Measurements from ENCODE around the gene VSIR. TPM values are rescaled to one million over a fixed set of nuclear protein-coding genes. Genes with fewer than 3 reads are reported as not detected.

Gene VSIR
- total and polyA plus RNA-seq, 2 experiments from 2014 or later: 81.6 to 153 TPM

DNA sequence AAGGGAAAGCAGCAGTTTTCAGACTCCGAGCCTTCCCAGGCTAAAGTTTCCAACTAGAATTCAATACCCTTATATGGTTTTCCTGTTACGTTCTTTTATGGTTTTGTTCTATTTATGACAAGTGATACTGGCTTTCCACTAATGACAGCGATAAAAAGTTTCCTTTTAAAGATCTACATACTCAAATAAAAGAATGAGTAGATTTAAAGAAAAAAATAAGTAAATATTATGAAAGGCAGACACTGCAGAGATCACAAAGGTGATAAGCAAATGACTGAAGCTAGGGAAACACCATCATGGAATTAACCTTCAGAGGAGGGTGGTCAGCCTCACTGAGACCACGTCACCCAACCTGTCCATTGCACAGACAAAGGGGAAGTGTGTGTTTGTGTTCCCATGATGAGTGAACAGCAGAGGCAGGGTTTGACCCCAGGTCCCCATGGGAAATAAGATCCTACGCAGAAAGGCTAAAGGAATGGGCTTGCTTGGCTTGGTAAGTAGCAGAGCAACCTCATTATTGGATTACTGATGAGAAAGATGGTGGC lies 4.0 kb downstream of the VSIR start:
- WGBS, 2 experiments (ENCODE audit: low coverage in 1 of 2, low lambda C conversion rate in 2 of 2, missing lambda C conversion rate in 2 of 2): 32 to 35% methylated on average over 5 of the region's 5 CpGs
- DNase-seq: peak; percentile 58
- H3K9me2 ChIP-seq (ENCODE audit: insufficient read depth): no peaks in the 10 kb centered on the region
- H3K9me3 ChIP-seq (ENCODE audit: low read depth): no peaks in the 10 kb centered on the region
- peak overlapping the region; percentile 85 for H3K4me2 ChIP-seq (ENCODE audit: unreplicated experiment)
- H3K79me2 ChIP-seq (ENCODE audit: insufficient read depth): peaks cover 35% of the 10 kb centered on the region; the same call in 1 of the 2 replicates
- peak overlapping the region; percentile 19; the same call in 1 of the 2 replicates for H2AFZ ChIP-seq
- peaks cover 39% of the 10 kb centered on the region for H3F3A ChIP-seq (ENCODE audit: insufficient read depth)
- peaks cover 73% of the 10 kb centered on the region for H3K4me1 ChIP-seq (ENCODE audit: insufficient read depth)
- no peaks in the 10 kb centered on the region for H3K27me3 ChIP-seq (replicated peaks; ENCODE audit: insufficient read depth)
- H3K9ac ChIP-seq: peak overlapping the region; percentile 78
- in situ Hi-C loops (cut with MboI): no loop called here
- no peaks in the 10 kb centered on the region for H3K36me3 ChIP-seq (ENCODE audit: low read depth)
- no peaks in the 10 kb centered on the region for H4K20me1 ChIP-seq (ENCODE audit: insufficient read depth)
- TF ChIP-seq EZH2phosphoT487 (IDR thresholded peaks at IDR 0.05; ENCODE audit: insufficient read depth, low read depth) (no peak), EZH2 (IDR thresholded peaks at IDR 0.05; ENCODE audit: insufficient read depth, poor library complexity, severe bottlenecking) (no peak)
- H3K27ac ChIP-seq: peak overlapping the region; percentile 98
- peak overlapping the region; percentile 60 for H3K4me3 ChIP-seq

GRCh38 chr10:71767420-71768035 lies 5.8 kb downstream of the VSIR start:
- H4K20me1 ChIP-seq (ENCODE audit: insufficient read depth): no peaks in the 10 kb centered on the region
- no peak for TF ChIP-seq EZH2phosphoT487 (IDR thresholded peaks at IDR 0.05; ENCODE audit: insufficient read depth, low read depth)
- TF ChIP-seq EZH2 (IDR thresholded peaks at IDR 0.05; ENCODE audit: insufficient read depth, poor library complexity, severe bottlenecking): no peak
- no peaks in the 10 kb centered on the region for H3K9me2 ChIP-seq (ENCODE audit: insufficient read depth)
- no peaks in the 10 kb centered on the region for H3K27me3 ChIP-seq (replicated peaks; ENCODE audit: insufficient read depth)
- H3K79me2 ChIP-seq (ENCODE audit: insufficient read depth): peaks cover 32% of the 10 kb centered on the region; the same call in 1 of the 2 replicates
- H3K4me3 ChIP-seq: peak overlapping the region; percentile 23; the same call in 1 of the 2 replicates
- WGBS, 2 experiments (ENCODE audit: low coverage in 1 of 2, low lambda C conversion rate in 2 of 2, missing lambda C conversion rate in 2 of 2): 21% methylated on average over 10 of the region's 10 CpGs
- peak overlapping the region; percentile 70 for H3K4me2 ChIP-seq (ENCODE audit: unreplicated experiment)
- H2AFZ ChIP-seq: no peak overlapping the region
- peaks cover 57% of the 10 kb centered on the region for H3F3A ChIP-seq (ENCODE audit: insufficient read depth)
- peak overlapping the region; percentile 98 for H3K27ac ChIP-seq
- no peaks in the 10 kb centered on the region for H3K9me3 ChIP-seq (ENCODE audit: low read depth)
- in situ Hi-C loops (cut with MboI): no loop called here
- peak; percentile 54 for DNase-seq
- H3K36me3 ChIP-seq (ENCODE audit: low read depth): no peaks in the 10 kb centered on the region
- H3K9ac ChIP-seq: peak overlapping the region; percentile 80
- peaks cover 89% of the 10 kb centered on the region for H3K4me1 ChIP-seq (ENCODE audit: insufficient read depth)

DNA sequence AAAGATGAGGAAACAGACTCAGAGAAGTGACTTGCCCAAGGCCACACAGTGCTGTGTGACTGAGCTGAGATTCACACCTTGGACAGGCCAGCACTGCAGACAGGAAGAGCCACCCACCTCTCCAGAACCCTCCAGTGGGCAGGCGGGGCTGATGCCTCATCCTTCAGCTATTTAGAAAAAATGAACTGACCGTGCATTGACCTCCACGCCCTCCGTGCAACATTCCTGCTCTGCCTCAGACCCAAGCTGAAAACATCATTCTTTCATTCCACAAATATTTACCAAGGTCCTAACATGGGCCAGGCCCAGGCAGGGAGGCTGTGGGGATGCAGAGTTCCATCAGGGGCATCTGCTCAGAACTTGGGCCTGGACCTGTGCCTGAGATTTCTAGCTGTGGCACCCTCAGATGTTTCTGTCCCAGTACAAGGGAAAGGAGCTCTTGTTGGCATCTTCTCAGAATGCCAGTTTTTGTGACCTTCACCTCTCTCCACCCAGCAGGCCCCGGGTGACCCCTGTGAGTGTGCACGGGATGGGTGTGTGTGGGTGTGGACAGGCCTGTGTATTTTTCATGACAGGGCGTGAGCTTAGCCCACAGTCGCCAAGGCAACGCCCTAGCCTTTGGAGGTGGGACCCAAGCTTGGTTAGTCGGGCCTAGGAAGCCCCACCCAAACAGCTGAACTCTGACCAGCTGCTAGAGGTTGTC lies 6.5 kb downstream of the VSIR start:
- TF ChIP-seq EZH2phosphoT487 (IDR thresholded peaks at IDR 0.05; ENCODE audit: insufficient read depth, low read depth) (no peak), EZH2 (IDR thresholded peaks at IDR 0.05; ENCODE audit: insufficient read depth, poor library complexity, severe bottlenecking) (no peak)
- Histone ChIP-seq H3K79me2 (ENCODE audit: insufficient read depth) (peaks cover 27% of the 10 kb centered on the region; the same call in 1 of the 2 replicates), H4K20me1 (ENCODE audit: insufficient read depth) (no peaks in the 10 kb centered on the region), H3K9me2 (ENCODE audit: insufficient read depth) (no peaks in the 10 kb centered on the region), H3K27me3 (replicated peaks; ENCODE audit: insufficient read depth) (no peaks in the 10 kb centered on the region), H3K4me1 (ENCODE audit: insufficient read depth) (peaks cover 87% of the 10 kb centered on the region), H3K9me3 (ENCODE audit: low read depth) (no peaks in the 10 kb centered on the region), H3K27ac (peak overlapping the region; percentile 98), H2AFZ (no peak overlapping the region), H3K36me3 (ENCODE audit: low read depth) (no peaks in the 10 kb centered on the region), H3F3A (ENCODE audit: insufficient read depth) (peaks cover 58% of the 10 kb centered on the region), H3K4me3 (peak overlapping the region; percentile 23; the same call in 1 of the 2 replicates), H3K9ac (peak overlapping the region; percentile 80), H3K4me2 (ENCODE audit: unreplicated experiment) (peak overlapping the region; percentile 70)
- peak; percentile 96 for DNase-seq
- 0 to 2% methylated on average over 10 of the region's 10 CpGs for WGBS, 2 experiments (ENCODE audit: low coverage in 1 of 2, low lambda C conversion rate in 2 of 2, missing lambda C conversion rate in 2 of 2)
- in situ Hi-C loops (cut with MboI): no loop called here

DNA sequence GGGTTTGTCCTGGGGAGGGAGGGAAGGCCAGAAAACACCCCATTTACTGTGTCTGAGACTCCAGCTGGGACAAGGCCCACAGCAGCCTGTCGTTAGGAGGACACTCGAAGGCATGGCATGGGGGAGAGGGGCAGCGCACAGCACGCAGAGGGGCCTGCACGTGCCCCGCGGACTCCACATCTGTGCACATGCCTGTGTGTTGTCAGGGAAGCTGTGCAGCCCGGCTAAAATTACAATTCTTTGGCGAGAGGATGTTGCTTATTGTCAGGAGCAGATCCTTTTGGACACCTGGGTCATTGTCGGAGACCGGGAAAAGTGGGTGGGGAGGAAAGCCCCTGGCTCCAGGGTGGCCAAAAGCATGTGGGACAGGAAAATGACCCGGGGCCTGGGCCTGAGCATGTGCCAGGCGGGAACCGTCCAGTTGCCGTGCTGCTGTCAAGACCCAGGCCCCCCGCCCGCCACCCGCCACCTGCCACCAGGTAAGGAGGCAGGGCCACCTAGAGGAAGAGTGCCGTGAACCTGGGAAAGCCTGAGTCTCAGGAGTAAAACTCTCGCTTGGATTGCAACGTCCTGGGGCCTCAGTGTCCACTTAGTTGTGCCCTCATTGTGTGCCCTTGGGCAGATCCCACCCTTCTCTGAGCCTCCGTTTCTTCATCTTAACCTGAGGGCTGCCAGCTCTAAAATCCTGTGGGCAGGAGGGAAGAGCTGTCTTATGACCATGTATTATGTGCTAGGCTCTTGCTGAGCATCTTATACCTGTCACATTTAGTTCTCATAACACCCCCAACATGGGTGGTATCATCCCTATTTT lies 7.2 kb downstream of the VSIR start:
- peaks cover 52% of the 10 kb centered on the region for H3F3A ChIP-seq (ENCODE audit: insufficient read depth)
- H3K9me3 ChIP-seq (ENCODE audit: low read depth): no peaks in the 10 kb centered on the region
- TF ChIP-seq EZH2phosphoT487 (IDR thresholded peaks at IDR 0.05; ENCODE audit: insufficient read depth, low read depth): no peak
- TF ChIP-seq EZH2 (IDR thresholded peaks at IDR 0.05; ENCODE audit: insufficient read depth, poor library complexity, severe bottlenecking): no peak
- in situ Hi-C loops (cut with MboI): no loop called here
- no peak overlapping the region for H2AFZ ChIP-seq
- peaks cover 79% of the 10 kb centered on the region for H3K4me1 ChIP-seq (ENCODE audit: insufficient read depth)
- DNase-seq: no peak
- H3K79me2 ChIP-seq (ENCODE audit: insufficient read depth): peaks cover 20% of the 10 kb centered on the region; the same call in 1 of the 2 replicates
- H3K27ac ChIP-seq: peak overlapping the region; percentile 98
- H3K36me3 ChIP-seq (ENCODE audit: low read depth): no peaks in the 10 kb centered on the region
- peak overlapping the region; percentile 10 for H3K4me2 ChIP-seq (ENCODE audit: unreplicated experiment)
- no peaks in the 10 kb centered on the region for H4K20me1 ChIP-seq (ENCODE audit: insufficient read depth)
- WGBS, 2 experiments (ENCODE audit: low coverage in 1 of 2, low lambda C conversion rate in 2 of 2, missing lambda C conversion rate in 2 of 2): 82 to 84% methylated on average over 22 of the region's 22 CpGs
- 0 out of 2 replicates have a peak overlapping the region, but pooled peaks have one; percentile 2 for H3K9ac ChIP-seq
- no peaks in the 10 kb centered on the region for H3K27me3 ChIP-seq (replicated peaks; ENCODE audit: insufficient read depth)
- no peak overlapping the region for H3K4me3 ChIP-seq
- H3K9me2 ChIP-seq (ENCODE audit: insufficient read depth): no peaks in the 10 kb centered on the region

All from GM23248 (cell line).